ENCODE results near the gene SIRT4.

SIRT4 gene

GRCh38 chr12:120259418-120260202 lies 42.5 kb upstream of the SIRT4 start:
- no peak overlapping the region for H3K4me3 ChIP-seq (ENCODE audit: low read depth, low read length)
- H3K4me1 ChIP-seq: peaks cover 25% of the 10 kb centered on the region
- no peak overlapping the region for H3K4me2 ChIP-seq (ENCODE audit: low read length)
- no peaks in the 10 kb centered on the region for H3K9me3 ChIP-seq (ENCODE audit: control insufficient read depth, low read length)
- H3K27me3 ChIP-seq (ENCODE audit: control insufficient read depth, insufficient read depth, low read length): no peaks in the 10 kb centered on the region
- no peak overlapping the region for H2AFZ ChIP-seq
- H3K27ac ChIP-seq: no peak overlapping the region
- no peaks in the 10 kb centered on the region for H3K36me3 ChIP-seq (ENCODE audit: control insufficient read depth, insufficient read depth, low read length)
- H3K79me2 ChIP-seq: peaks cover 80% of the 10 kb centered on the region
- TF ChIP-seq, protein P1, sequence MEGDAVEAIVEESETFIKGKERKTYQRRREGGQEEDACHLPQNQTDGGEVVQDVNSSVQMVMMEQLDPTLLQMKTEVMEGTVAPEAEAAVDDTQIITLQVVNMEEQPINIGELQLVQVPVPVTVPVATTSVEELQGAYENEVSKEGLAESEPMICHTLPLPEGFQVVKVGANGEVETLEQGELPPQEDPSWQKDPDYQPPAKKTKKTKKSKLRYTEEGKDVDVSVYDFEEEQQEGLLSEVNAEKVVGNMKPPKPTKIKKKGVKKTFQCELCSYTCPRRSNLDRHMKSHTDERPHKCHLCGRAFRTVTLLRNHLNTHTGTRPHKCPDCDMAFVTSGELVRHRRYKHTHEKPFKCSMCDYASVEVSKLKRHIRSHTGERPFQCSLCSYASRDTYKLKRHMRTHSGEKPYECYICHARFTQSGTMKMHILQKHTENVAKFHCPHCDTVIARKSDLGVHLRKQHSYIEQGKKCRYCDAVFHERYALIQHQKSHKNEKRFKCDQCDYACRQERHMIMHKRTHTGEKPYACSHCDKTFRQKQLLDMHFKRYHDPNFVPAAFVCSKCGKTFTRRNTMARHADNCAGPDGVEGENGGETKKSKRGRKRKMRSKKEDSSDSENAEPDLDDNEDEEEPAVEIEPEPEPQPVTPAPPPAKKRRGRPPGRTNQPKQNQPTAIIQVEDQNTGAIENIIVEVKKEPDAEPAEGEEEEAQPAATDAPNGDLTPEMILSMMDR (IDR thresholded peaks at IDR 0.05): no peak
- H3K9ac ChIP-seq: no peak overlapping the region

DNA sequence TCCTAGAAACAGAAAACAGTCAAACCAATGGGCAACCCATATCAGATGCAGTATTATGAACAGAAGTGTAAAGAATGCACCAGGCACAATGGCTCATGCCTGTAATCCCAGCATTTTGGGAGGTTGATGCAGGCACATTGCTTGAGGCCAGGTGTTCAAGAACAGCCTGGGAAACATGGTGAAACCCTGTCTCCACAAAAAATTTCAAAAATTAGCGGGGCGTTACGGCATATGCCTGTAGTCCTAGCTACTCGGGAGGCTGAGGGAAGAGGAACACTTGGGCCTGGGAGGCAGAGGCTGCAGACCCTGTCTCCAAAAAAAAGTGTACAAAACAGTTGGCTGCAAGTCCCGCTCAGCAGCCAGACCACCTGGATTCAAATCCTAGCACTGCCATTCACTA lies 41.5 kb upstream of the SIRT4 start:
- no peak overlapping the region for H3K27ac ChIP-seq
- no peaks in the 10 kb centered on the region for H3K27me3 ChIP-seq (ENCODE audit: control insufficient read depth, insufficient read depth, low read length)
- H3K36me3 ChIP-seq (ENCODE audit: control insufficient read depth, insufficient read depth, low read length): no peaks in the 10 kb centered on the region
- TF ChIP-seq, protein P1 (IDR thresholded peaks at IDR 0.05): no peak
- peaks cover 85% of the 10 kb centered on the region for H3K79me2 ChIP-seq
- H2AFZ ChIP-seq: no peak overlapping the region
- H3K4me1 ChIP-seq: peaks cover 25% of the 10 kb centered on the region
- H3K4me2 ChIP-seq (ENCODE audit: low read length): no peak overlapping the region
- H3K4me3 ChIP-seq (ENCODE audit: low read depth, low read length): no peak overlapping the region
- no peaks in the 10 kb centered on the region for H3K9me3 ChIP-seq (ENCODE audit: control insufficient read depth, low read length)
- H3K9ac ChIP-seq: no peak overlapping the region

- Histone ChIP-seq H2AFZ (no peak overlapping the region), H3K27me3 (ENCODE audit: control insufficient read depth, insufficient read depth, low read length) (no peaks in the 10 kb centered on the region), H3K27ac (peak overlapping the region; percentile 72), H3K9me3 (ENCODE audit: control insufficient read depth, low read length) (no peaks in the 10 kb centered on the region), H3K9ac (no peak overlapping the region), H3K36me3 (ENCODE audit: control insufficient read depth, insufficient read depth, low read length) (no peaks in the 10 kb centered on the region), H3K79me2 (peaks cover 73% of the 10 kb centered on the region), H3K4me3 (ENCODE audit: low read depth, low read length) (no peak overlapping the region), H3K4me2 (ENCODE audit: low read length) (peak overlapping the region; percentile 88), H3K4me1 (peaks cover 36% of the 10 kb centered on the region)
- TF ChIP-seq, protein P1 (IDR thresholded peaks at IDR 0.05): no peak
Measured at GRCh38 chr12:120261951-120262851, 39.9 kb upstream of the SIRT4 start.

DNA sequence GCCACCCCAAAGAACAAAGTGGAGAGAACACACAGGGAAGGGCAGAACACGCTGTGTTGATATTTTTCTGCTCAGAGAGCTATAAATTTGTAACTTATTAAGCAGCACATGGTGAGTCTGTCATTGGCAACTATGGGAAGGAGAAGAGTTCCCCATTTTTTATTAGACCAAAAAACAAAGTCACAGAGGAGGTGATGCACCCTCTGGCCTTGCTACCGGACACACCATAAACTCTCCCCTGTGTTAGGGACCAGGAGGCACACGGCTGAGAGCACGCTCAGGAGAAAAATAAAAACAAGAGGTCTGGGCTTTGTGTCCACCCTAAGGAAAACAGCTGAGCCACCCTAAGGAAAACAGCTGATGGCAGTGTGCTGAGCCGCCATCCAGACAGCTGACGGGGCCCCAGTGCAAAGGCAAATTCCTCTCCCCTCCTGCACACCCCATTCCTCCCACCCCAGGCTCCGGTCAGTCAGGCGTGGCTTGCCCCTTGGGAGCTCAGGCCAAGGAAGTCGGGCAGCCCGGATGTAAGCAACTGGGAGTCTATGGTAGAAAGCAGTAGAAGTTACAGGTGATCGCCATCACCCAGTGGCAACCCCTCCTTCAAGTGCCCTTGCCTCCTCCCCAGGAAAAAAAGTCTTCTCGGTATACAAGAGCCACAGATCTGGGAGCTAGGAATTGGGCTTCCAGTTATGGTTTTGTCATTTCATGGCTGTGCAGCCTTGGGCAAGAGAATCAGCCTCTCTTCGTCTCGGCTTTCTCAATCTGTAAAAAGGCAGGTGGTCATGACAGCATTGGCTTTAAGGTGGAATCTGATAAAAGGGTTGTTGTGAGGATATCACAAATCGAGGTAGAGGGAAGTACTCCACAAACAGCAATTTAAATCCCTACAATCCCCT lies 39.0 kb upstream of the SIRT4 start:
- H3K9ac ChIP-seq: no peak overlapping the region
- H3K79me2 ChIP-seq: peaks cover 64% of the 10 kb centered on the region
- peak overlapping the region; percentile 76 for H3K4me3 ChIP-seq (ENCODE audit: low read depth, low read length)
- peaks cover 30% of the 10 kb centered on the region for H3K4me1 ChIP-seq
- H2AFZ ChIP-seq: peak overlapping the region; percentile 63
- TF ChIP-seq, protein P1 (IDR thresholded peaks at IDR 0.05): no peak
- no peaks in the 10 kb centered on the region for H3K27me3 ChIP-seq (ENCODE audit: control insufficient read depth, insufficient read depth, low read length)
- no peaks in the 10 kb centered on the region for H3K9me3 ChIP-seq (ENCODE audit: control insufficient read depth, low read length)
- H3K4me2 ChIP-seq (ENCODE audit: low read length): peak overlapping the region; percentile 88
- no peaks in the 10 kb centered on the region for H3K36me3 ChIP-seq (ENCODE audit: control insufficient read depth, insufficient read depth, low read length)
- peak overlapping the region; percentile 72 for H3K27ac ChIP-seq
